Smooth muscle cell (in vitro differentiated cells): ENCODE results near the gene NAA40. TPM values are rescaled to one million over a fixed set of nuclear protein-coding genes. Genes with fewer than 3 reads are reported as not detected.

Experiments
- DNase-seq: peaks from one replicate; lab custom pipeline; 2025; ENCODE audit not compliant: unreplicated experiment; lab: John Stamatoyannopoulos, UW
- H2AFZ ChIP-seq: fragments of 200-600 bp; sonication (generic); 2 replicates; pipeline ENCODE4 v1.6.0; 2016; ENCODE audit warnings: antibody characterized with exemption, low read depth, mild to moderate bottlenecking
- H3F3A ChIP-seq: fragments of 200-600 bp; sonication (generic); 2 replicates; pipeline ENCODE4 v1.6.0; 2017; ENCODE audit warnings: antibody characterized with exemption, low read depth
- H3K27ac ChIP-seq: fragments of 200-600 bp; sonication (generic); 2 replicates; pipeline ENCODE4 v1.5.1; 2016; ENCODE audit warnings: low read depth, mild to moderate bottlenecking
- H3K27me3 ChIP-seq: fragments of 200-600 bp; sonication (generic); 2 replicates; pipeline ENCODE4 v1.6.1; 2016; ENCODE audit warnings: low read depth, mild to moderate bottlenecking
- H3K36me3 ChIP-seq: fragments of 200-600 bp; sonication (generic); 2 replicates; pipeline ENCODE4 v1.5.1; 2016; ENCODE audit warnings: low read depth
- H3K4me1 ChIP-seq: fragments of 200-600 bp; sonication (generic); 2 replicates; pipeline ENCODE4 v1.5.1; 2016; ENCODE audit warnings: low read depth
- H3K4me2 ChIP-seq: fragments of 200-600 bp; sonication (generic); 2 replicates; pipeline ENCODE4 v1.6.0; 2016; ENCODE audit warnings: mild to moderate bottlenecking
- H3K4me3 ChIP-seq: fragments of 200-600 bp; sonication (generic); 2 replicates; pipeline ENCODE4 v1.5.1; 2016; ENCODE audit warnings: mild to moderate bottlenecking
- H3K79me2 ChIP-seq: fragments of 200-600 bp; sonication (generic); 2 replicates; pipeline ENCODE4 v1.6.0; 2016; ENCODE audit warnings: low read depth, mild to moderate bottlenecking
- H3K9ac ChIP-seq: fragments of 200-600 bp; sonication (generic); 2 replicates; pipeline ENCODE4 v1.6.0; 2016; ENCODE audit warnings: low read depth
- H3K9me3 ChIP-seq: fragments of 200-600 bp; sonication (generic); replicated peaks from 2 replicates; pipeline ENCODE4 v1.5.1; 2016; ENCODE audit warnings: low read depth
- H4K20me1 ChIP-seq: fragments of 200-600 bp; sonication (generic); 2 replicates; pipeline ENCODE4 v1.6.0; 2016; ENCODE audit warnings: low read depth
- WGBS: methylation state at CpG from one replicate; pipeline ENCODE4 v1.1.7; 2016; ENCODE audit warnings: low lambda C conversion rate; 5-methylcytosine and 5-hydroxymethylcytosine counted together
- polyA plus RNA-seq: library from polyadenylated mRNA; unstranded; fragments of >200 nt; fragmentation: Nextera tagmentation; extraction: Ambion mirVana; gene quantifications from 2 replicates; pipeline ENCODE4 v1.2.1, GENCODE V29; 2016
- total RNA-seq: library from RNA; depleted of rRNA; stranded (reverse); fragments of >200 nt; gene quantifications from 2 replicates; pipeline ENCODE4 v1.2.3, GENCODE V29; 2014
- TF ChIP-seq, protein P1 (sequence below): fragments of 200-600 bp; sonication (generic); IDR thresholded peaks from 2 replicates; pipeline ENCODE4 v1.5.1; 2017; ENCODE audit warnings: borderline replicate concordance, mild to moderate bottlenecking, antibody characterized with exemption; ENCODE audit not compliant: insufficient read depth, poor library complexity, severe bottlenecking

Gene NAA40
- total and polyA plus RNA-seq, 2 experiments from 2014 or later: 7.6 to 11.3 TPM

GRCh38 chr11:63901660-63902059, 37.1 kb upstream of the NAA40 start:
- peaks cover 5% of the 10 kb centered on the region for H3K36me3 ChIP-seq

DNA sequence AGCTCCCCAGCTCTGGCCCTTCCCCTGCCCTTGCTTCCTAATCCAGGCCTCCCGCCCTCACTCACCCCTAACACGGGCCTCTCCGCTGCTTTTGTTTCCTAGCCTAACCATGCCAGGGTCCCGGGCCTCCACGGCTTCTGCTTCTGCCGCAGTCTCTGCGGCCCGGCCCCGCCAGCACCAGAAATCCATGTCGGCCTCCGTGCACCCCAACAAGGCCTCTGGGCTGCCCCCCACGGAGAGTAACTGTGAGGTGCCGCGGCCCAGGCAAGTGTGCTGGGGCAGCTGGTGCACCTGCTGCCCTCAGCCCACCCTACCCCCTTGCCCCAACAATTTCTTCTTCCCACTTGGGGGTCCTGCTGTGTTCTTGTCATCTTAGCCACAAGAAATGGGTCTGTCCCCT, 34.9 kb upstream of the NAA40 start:
- peaks cover under 1% of the 10 kb centered on the region for H3K4me1 ChIP-seq
- no peak overlapping the region for H2AFZ ChIP-seq
- peaks cover 4% of the 10 kb centered on the region for H4K20me1 ChIP-seq
- H3K27ac ChIP-seq: no peak overlapping the region
- no peak overlapping the region for H3K9ac ChIP-seq
- no peaks in the 10 kb centered on the region for H3K79me2 ChIP-seq
- no peak overlapping the region for H3K4me2 ChIP-seq
- H3K9me3 ChIP-seq: no peaks in the 10 kb centered on the region
- TF ChIP-seq, protein P1, sequence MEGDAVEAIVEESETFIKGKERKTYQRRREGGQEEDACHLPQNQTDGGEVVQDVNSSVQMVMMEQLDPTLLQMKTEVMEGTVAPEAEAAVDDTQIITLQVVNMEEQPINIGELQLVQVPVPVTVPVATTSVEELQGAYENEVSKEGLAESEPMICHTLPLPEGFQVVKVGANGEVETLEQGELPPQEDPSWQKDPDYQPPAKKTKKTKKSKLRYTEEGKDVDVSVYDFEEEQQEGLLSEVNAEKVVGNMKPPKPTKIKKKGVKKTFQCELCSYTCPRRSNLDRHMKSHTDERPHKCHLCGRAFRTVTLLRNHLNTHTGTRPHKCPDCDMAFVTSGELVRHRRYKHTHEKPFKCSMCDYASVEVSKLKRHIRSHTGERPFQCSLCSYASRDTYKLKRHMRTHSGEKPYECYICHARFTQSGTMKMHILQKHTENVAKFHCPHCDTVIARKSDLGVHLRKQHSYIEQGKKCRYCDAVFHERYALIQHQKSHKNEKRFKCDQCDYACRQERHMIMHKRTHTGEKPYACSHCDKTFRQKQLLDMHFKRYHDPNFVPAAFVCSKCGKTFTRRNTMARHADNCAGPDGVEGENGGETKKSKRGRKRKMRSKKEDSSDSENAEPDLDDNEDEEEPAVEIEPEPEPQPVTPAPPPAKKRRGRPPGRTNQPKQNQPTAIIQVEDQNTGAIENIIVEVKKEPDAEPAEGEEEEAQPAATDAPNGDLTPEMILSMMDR: no peak
- H3K4me3 ChIP-seq: no peak overlapping the region
- 97% methylated on average over 14 of the region's 14 CpGs for WGBS
- no peaks in the 10 kb centered on the region for H3K27me3 ChIP-seq
- H3F3A ChIP-seq: no peaks in the 10 kb centered on the region
- DNase-seq: no peak
- peaks cover 5% of the 10 kb centered on the region for H3K36me3 ChIP-seq

More at GRCh38 chr11:63901660-63902059, 37.1 kb upstream of the NAA40 start:
- no peak overlapping the region for H2AFZ ChIP-seq
- H4K20me1 ChIP-seq: peaks cover 13% of the 10 kb centered on the region
- no peaks in the 10 kb centered on the region for H3K9me3 ChIP-seq
- no peak overlapping the region for H3K4me2 ChIP-seq
- H3K4me3 ChIP-seq: no peak overlapping the region
- no peaks in the 10 kb centered on the region for H3K27me3 ChIP-seq
- no peaks in the 10 kb centered on the region for H3F3A ChIP-seq
- DNase-seq: no peak
- H3K27ac ChIP-seq: no peak overlapping the region
- TF ChIP-seq, protein P1: peak; percentile 26
- H3K9ac ChIP-seq: no peak overlapping the region
- 100% methylated on average over 3 of the region's 3 CpGs for WGBS
- H3K4me1 ChIP-seq: no peaks in the 10 kb centered on the region
- no peaks in the 10 kb centered on the region for H3K79me2 ChIP-seq

GRCh38 chr11:63904743-63905142, 34.1 kb upstream of the NAA40 start:
- H3K27ac ChIP-seq: no peak overlapping the region
- no peak overlapping the region for H3K4me2 ChIP-seq
- H3K4me3 ChIP-seq: no peak overlapping the region
- H3K4me1 ChIP-seq: peaks cover 9% of the 10 kb centered on the region
- WGBS: 98% methylated on average over 13 of the region's 13 CpGs
- no peak overlapping the region for H2AFZ ChIP-seq
- H3K27me3 ChIP-seq: no peaks in the 10 kb centered on the region
- H3K9ac ChIP-seq: no peak overlapping the region
- DNase-seq: no peak
- peaks cover 5% of the 10 kb centered on the region for H3K36me3 ChIP-seq
- H3F3A ChIP-seq: no peaks in the 10 kb centered on the region
- H3K79me2 ChIP-seq: no peaks in the 10 kb centered on the region
- no peaks in the 10 kb centered on the region for H3K9me3 ChIP-seq
- TF ChIP-seq, protein P1: no peak
- peaks cover 4% of the 10 kb centered on the region for H4K20me1 ChIP-seq

- Histone ChIP-seq H3K27ac (no peak overlapping the region), H3K27me3 (no peaks in the 10 kb centered on the region), H3K36me3 (peaks cover 5% of the 10 kb centered on the region), H3K4me1 (peaks cover 14% of the 10 kb centered on the region), H3K4me3 (no peak overlapping the region), H3F3A (no peaks in the 10 kb centered on the region), H3K9me3 (no peaks in the 10 kb centered on the region), H3K79me2 (no peaks in the 10 kb centered on the region), H4K20me1 (peaks cover 4% of the 10 kb centered on the region), H2AFZ (no peak overlapping the region), H3K9ac (no peak overlapping the region), H3K4me2 (no peak overlapping the region)
- WGBS: 93% methylated on average over 6 of the region's 6 CpGs
- no peak for DNase-seq
- TF ChIP-seq, protein P1: no peak
Observed at GRCh38 chr11:63905179-63905578, 33.6 kb upstream of the NAA40 start.
